Islet precursor cell (in vitro differentiated cells): ENCODE measurements around the gene SLC4A1.
A peak's percentile ranks its signal among the peaks of the same experiment; 100 is the strongest.

Experiments
- DNase-seq: peaks from one replicate; pipeline ENCODE4 v3.0.0-alpha.2; 2018

The SLC4A1 gene

GRCh38 chr17:44219616-44220212 is 48.2 kb downstream of the SLC4A1 start, which contains the start of gene UBTF:
UBTF (minus strand) TSS chr17:44219675; CDS start chr17:44218229, 1,446 bp downstream.
- DNase-seq: peak; percentile 86

GRCh38 chr17:44219108-44219615 is 48.8 kb downstream of the SLC4A1 start:
- DNase-seq: peak; percentile 82

GRCh38 chr17:44218344-44219107 is 49.4 kb downstream of the SLC4A1 start:
- DNase-seq: peak; percentile 92

GRCh38 chr17:44217738-44218343 is 50.1 kb downstream of the SLC4A1 start:
- no peak for DNase-seq

GRCh38 chr17:44216694-44217093 is 51.2 kb downstream of the SLC4A1 start:
- no peak for DNase-seq

- DNase-seq: no peak
Observed at GRCh38 chr17:44216173-44216572, 51.8 kb downstream of the SLC4A1 start.

GRCh38 chr17:44214896-44215295 is 53.0 kb downstream of the SLC4A1 start:
- no peak for DNase-seq

GRCh38 chr17:44214230-44214494 is 53.8 kb downstream of the SLC4A1 start:
- DNase-seq: no peak

- DNase-seq: no peak
Observed at GRCh38 chr17:44213403-44214229, 54.3 kb downstream of the SLC4A1 start.

- DNase-seq: no peak
Observed at GRCh38 chr17:44212507-44213402, 55.2 kb downstream of the SLC4A1 start.

GRCh38 chr17:44211281-44212265 is 56.4 kb downstream of the SLC4A1 start:
- peak; percentile 52 for DNase-seq

GRCh38 chr17:44210342-44211192 is 57.4 kb downstream of the SLC4A1 start:
- peak; percentile 98 for DNase-seq

GRCh38 chr17:44209786-44210341 is 58.1 kb downstream of the SLC4A1 start:
- no peak for DNase-seq

GRCh38 chr17:44207743-44208142 is 60.2 kb downstream of the SLC4A1 start:
- DNase-seq: no peak

GRCh38 chr17:44207319-44207718 is 60.6 kb downstream of the SLC4A1 start:
- DNase-seq: no peak

GRCh38 chr17:44206825-44207155 is 61.1 kb downstream of the SLC4A1 start:
- no peak for DNase-seq

- DNase-seq: no peak
Observed at GRCh38 chr17:44205962-44206824, 61.7 kb downstream of the SLC4A1 start.

- DNase-seq: no peak
Observed at GRCh38 chr17:44204441-44204882, 63.5 kb downstream of the SLC4A1 start.
